DOHH2 (cell line): ENCODE measurements around the gene AVPR2.

Experiments used
- CTCF ChIP-seq: fragments of 200-600 bp; sonication (generic); IDR thresholded peaks from one replicate; pipeline ENCODE4 v1.5.1; 2014; ENCODE audit warnings: antibody characterized with exemption, mild to moderate bottlenecking, low read depth, low read length; ENCODE audit not compliant: poor library complexity, severe bottlenecking
- EZH2phosphoT487 ChIP-seq: fragments of 200-600 bp; sonication (generic); IDR thresholded peaks from 2 replicates; pipeline ENCODE4 v1.6.1; 2017; ENCODE audit warnings: borderline replicate concordance, mild to moderate bottlenecking, antibody characterized with exemption, low read length, moderate library complexity, mixed read lengths

- TF ChIP-seq CTCF (no peak), EZH2phosphoT487 (no peak)
These were observed 41.9 kb upstream of the AVPR2 start for GRCh38 chrX:153862369-153863250.
